Smooth muscle cell (in vitro differentiated cells): Measurements from ENCODE around the gene EFNB2. TPM values are rescaled to one million over a fixed set of nuclear protein-coding genes. Genes with fewer than 3 reads are reported as not detected.

Source experiments
- polyA plus RNA-seq: library from polyadenylated mRNA; unstranded; fragments of >200 nt; fragmentation: Nextera tagmentation; extraction: Ambion mirVana; gene quantifications from 2 replicates; pipeline ENCODE4 v1.2.1, GENCODE V29; 2016
- total RNA-seq: library from RNA; depleted of rRNA; stranded (reverse); fragments of >200 nt; gene quantifications from 2 replicates; pipeline ENCODE4 v1.2.3, GENCODE V29; 2014

EFNB2 gene
- total and polyA plus RNA-seq, 2 experiments from 2014 or later, result 15.5 to 42.0 TPM

Other genes starting within 250 kb of the EFNB2 start
- gene ARGLU1, start 32.5 kb upstream of the EFNB2 start, total RNA-seq, result 43.6 and 78.7 TPM in 2 replicates
- 36.5 and 45.8 TPM in 2 replicates for gene ARGLU1, start 32.5 kb upstream of the EFNB2 start, polyA plus RNA-seq